Measurements from ENCODE around the gene JARID2.

JARID2 gene

DNA sequence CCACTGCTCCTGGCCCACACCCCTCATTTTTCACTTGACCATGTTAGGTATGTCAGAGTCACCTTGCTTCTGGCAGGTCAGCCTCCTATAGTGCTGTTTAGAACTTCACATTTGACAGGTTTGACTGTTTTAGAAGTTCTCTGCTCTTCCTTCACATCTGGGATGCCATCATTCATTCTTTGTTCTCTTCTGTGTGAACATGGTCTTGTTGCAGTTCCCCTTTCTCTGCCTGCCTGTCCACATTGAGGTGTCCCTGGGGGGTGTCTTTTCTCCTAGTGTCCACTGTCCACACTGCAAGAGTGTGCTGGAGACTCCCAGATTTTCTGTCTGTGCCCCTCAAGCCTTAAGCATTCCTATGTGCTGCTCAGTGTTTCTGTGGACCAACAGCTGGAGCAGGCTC lies 89.5 kb downstream of the JARID2 start:
- CTCF ChIA-PET, result interaction anchor here (0.7 kb wide), 1 partner anchor 481 kb away, joined by 3 read pairs; no protein-coding TSS in a partner anchor
- Histone ChIP-seq H3K9me3 (ENCODE audit: control insufficient read depth, insufficient read depth, low read depth, low read length) (no peaks in the 10 kb centered on the region), H3K27ac (ENCODE audit: extremely low read depth, low read depth, low read length) (no peak overlapping the region), H3K4me3 (ENCODE audit: low read depth, low read length) (no peak overlapping the region), H3K36me3 (ENCODE audit: control insufficient read depth in 2 of 2, insufficient read depth in 1 of 2, low read length in 2 of 2) (no peaks in the 10 kb centered on the region), H3K4me1 (ENCODE audit: control insufficient read depth, insufficient read depth, low read length) (peaks cover 7% of the 10 kb centered on the region)
- no peak for TF ChIP-seq ZFHX2 (tag by site-specific recombination; conservative IDR thresholded peaks at IDR 0.05)
- TF ChIP-seq, protein P1, sequence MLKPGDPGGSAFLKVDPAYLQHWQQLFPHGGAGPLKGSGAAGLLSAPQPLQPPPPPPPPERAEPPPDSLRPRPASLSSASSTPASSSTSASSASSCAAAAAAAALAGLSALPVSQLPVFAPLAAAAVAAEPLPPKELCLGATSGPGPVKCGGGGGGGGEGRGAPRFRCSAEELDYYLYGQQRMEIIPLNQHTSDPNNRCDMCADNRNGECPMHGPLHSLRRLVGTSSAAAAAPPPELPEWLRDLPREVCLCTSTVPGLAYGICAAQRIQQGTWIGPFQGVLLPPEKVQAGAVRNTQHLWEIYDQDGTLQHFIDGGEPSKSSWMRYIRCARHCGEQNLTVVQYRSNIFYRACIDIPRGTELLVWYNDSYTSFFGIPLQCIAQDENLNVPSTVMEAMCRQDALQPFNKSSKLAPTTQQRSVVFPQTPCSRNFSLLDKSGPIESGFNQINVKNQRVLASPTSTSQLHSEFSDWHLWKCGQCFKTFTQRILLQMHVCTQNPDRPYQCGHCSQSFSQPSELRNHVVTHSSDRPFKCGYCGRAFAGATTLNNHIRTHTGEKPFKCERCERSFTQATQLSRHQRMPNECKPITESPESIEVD (tag by site-specific recombination; IDR thresholded peaks at IDR 0.05), result no peak
- no peak for TF ChIP-seq ZNF747 (tag by site-specific recombination; IDR thresholded peaks at IDR 0.05)
- POLR2A ChIA-PET, result no interaction called here

- Histone ChIP-seq H3K27ac (ENCODE audit: extremely low read depth, low read depth, low read length) (no peak overlapping the region), H3K9me3 (ENCODE audit: control insufficient read depth, insufficient read depth, low read depth, low read length) (no peaks in the 10 kb centered on the region), H3K36me3 (ENCODE audit: control insufficient read depth in 2 of 2, insufficient read depth in 1 of 2, low read length in 2 of 2) (no peaks in the 10 kb centered on the region), H3K4me1 (ENCODE audit: control insufficient read depth, insufficient read depth, low read length) (peaks cover 8% of the 10 kb centered on the region), H3K4me3 (ENCODE audit: low read depth, low read length) (no peak overlapping the region)
- POLR2A ChIA-PET, result interaction anchor here (1.0 kb wide), 1 partner anchor 22 kb away, joined by 3 read pairs; no protein-coding TSS in a partner anchor
- CTCF ChIA-PET, result interaction anchor here (0.7 kb wide), 3 partner anchors 26 to 482 kb away, joined by 3 to 6 read pairs (median 3); no protein-coding TSS in a partner anchor
- TF ChIP-seq YY1 (tag by site-specific recombination; IDR thresholded peaks at IDR 0.05) (no peak), ZNF2 (tag by site-specific recombination; IDR thresholded peaks at IDR 0.05) (no peak), ZNF280C (tag by site-specific recombination; IDR thresholded peaks at IDR 0.05) (no peak), ZNF433 (tag by site-specific recombination; IDR thresholded peaks at IDR 0.05; ENCODE audit: low read depth) (no peak)
Measured at GRCh38 chr6:15335916-15336315, 90.0 kb downstream of the JARID2 start.

DNA sequence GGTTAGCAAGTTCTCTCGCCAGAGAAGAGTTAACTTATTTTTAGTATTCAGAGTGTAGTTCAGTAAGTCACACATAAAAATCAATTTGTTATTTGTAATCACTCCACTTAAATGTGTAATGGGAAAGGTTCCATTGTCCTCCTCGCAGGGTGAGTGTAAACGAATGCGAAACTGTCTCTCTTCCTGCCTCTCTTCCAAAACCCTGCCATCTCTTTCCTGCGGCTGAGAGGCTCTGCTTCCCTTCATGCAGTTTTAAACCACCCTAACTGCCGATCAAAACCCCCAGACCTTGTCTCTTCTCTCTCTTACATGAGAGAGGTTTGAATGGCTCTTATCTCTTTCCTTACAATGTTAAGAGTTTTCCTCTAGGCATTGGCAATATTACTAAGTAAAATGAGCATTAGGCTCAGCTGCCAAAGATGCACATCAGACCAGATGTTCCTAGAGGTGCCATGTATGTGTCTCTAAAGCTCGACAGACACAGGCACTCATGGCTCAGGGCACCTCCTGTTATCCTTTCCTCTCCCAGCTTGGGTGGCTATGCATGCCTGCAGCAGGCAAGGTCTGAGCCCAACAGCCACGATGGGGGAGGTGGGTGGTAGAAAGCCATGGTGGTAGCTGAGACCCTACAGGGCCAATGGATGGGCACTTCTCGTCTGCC lies 91.2 kb downstream of the JARID2 start:
- Histone ChIP-seq H3K4me3 (ENCODE audit: low read depth, low read length) (no peak overlapping the region), H3K27ac (ENCODE audit: extremely low read depth, low read depth, low read length) (no peak overlapping the region), H3K36me3 (ENCODE audit: control insufficient read depth in 2 of 2, insufficient read depth in 1 of 2, low read length in 2 of 2) (no peaks in the 10 kb centered on the region), H3K9me3 (ENCODE audit: control insufficient read depth, insufficient read depth, low read depth, low read length) (no peaks in the 10 kb centered on the region), H3K4me1 (ENCODE audit: control insufficient read depth, insufficient read depth, low read length) (peaks cover 8% of the 10 kb centered on the region)
- TF ChIP-seq ZNF221 (tag by site-specific recombination; IDR thresholded peaks at IDR 0.05; ENCODE audit: borderline replicate concordance), result no peak
- TF ChIP-seq ZNF791 (tag by site-specific recombination; IDR thresholded peaks at IDR 0.05), result no peak
- TF ChIP-seq ZNF391 (tag by site-specific recombination; IDR thresholded peaks at IDR 0.05; ENCODE audit: borderline replicate concordance, low read depth), result no peak
- no peak for TF ChIP-seq ZNF169 (tag by site-specific recombination; IDR thresholded peaks at IDR 0.05)
- no peak for TF ChIP-seq ZNF660 (tag by site-specific recombination; IDR thresholded peaks at IDR 0.05)
- no peak for TF ChIP-seq EGR2 (tag by site-specific recombination; IDR thresholded peaks at IDR 0.05; ENCODE audit: low read depth)
- TF ChIP-seq AEBP2 (tag by site-specific recombination; IDR thresholded peaks at IDR 0.05; ENCODE audit: borderline replicate concordance), result no peak
- TF ChIP-seq ZNF211 (tag by site-specific recombination; IDR thresholded peaks at IDR 0.05; ENCODE audit: low read depth), result no peak
- TF ChIP-seq, protein P2, sequence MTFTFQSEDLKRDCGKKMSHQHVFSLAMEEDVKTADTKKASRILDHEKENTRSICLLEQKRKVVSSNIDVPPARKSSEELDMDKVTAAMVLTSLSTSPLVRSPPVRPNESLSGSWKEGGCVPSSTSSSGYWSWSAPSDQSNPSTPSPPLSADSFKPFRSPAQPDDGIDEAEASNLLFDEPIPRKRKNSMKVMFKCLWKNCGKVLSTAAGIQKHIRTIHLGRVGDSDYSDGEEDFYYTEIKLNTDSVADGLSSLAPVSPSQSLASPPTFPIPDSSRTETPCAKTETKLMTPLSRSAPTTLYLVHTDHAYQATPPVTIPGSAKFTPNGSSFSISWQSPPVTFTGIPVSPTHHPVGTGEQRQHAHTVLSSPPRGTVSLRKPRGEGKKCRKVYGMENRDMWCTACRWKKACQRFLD (tag by site-specific recombination; IDR thresholded peaks at IDR 0.05), result no peak
- TF ChIP-seq KLF16 (tag by site-specific recombination; IDR thresholded peaks at IDR 0.05), result no peak
- TF ChIP-seq TRIM28 (IDR thresholded peaks at IDR 0.05; ENCODE audit: borderline replicate concordance, low read length), result no peak
- no peak for TF ChIP-seq ZNF48 (tag by site-specific recombination; IDR thresholded peaks at IDR 0.05)
- TF ChIP-seq, protein P3, sequence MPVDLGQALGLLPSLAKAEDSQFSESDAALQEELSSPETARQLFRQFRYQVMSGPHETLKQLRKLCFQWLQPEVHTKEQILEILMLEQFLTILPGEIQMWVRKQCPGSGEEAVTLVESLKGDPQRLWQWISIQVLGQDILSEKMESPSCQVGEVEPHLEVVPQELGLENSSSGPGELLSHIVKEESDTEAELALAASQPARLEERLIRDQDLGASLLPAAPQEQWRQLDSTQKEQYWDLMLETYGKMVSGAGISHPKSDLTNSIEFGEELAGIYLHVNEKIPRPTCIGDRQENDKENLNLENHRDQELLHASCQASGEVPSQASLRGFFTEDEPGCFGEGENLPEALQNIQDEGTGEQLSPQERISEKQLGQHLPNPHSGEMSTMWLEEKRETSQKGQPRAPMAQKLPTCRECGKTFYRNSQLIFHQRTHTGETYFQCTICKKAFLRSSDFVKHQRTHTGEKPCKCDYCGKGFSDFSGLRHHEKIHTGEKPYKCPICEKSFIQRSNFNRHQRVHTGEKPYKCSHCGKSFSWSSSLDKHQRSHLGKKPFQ (tag by site-specific recombination; IDR thresholded peaks at IDR 0.05), result no peak
- no peak for TF ChIP-seq SCRT1 (tag by site-specific recombination; IDR thresholded peaks at IDR 0.05; ENCODE audit: borderline replicate concordance)
- no peak for TF ChIP-seq ZNF16 (tag by site-specific recombination; IDR thresholded peaks at IDR 0.05; ENCODE audit: low read depth)
- POLR2A ChIA-PET, result interaction anchor here (1.0 kb wide), 1 partner anchor 23 kb away, joined by 3 read pairs; no protein-coding TSS in a partner anchor
- CTCF ChIA-PET, result interaction anchor here (0.7 kb wide), 2 partner anchors 58 to 272 kb away, joined by 3 read pairs; no protein-coding TSS in a partner anchor
